Cardiac muscle cell (in vitro differentiated cells and primary cell): ENCODE results near the gene MIA3. TPM values are rescaled to one million over a fixed set of nuclear protein-coding genes. Genes with fewer than 3 reads are reported as not detected.

Experiments
- DNase-seq, 2 donors: peaks; one replicate each; pipeline versions ENCODE4 v3.0.0 to v3.0.0-alpha.2; 2010 to 2017; ENCODE audit warnings: low read depth in 1 of 2, low spot score in 1 of 2
- H3K27ac ChIP-seq: fragments of 200-600 bp; sonication (generic); 2 replicates; pipeline ENCODE4 v1.5.1; 2016
- H3K27me3 ChIP-seq: fragments of 200-600 bp; sonication (generic); 2 replicates; pipeline ENCODE4 v1.6.0; 2016; ENCODE audit warnings: control low read depth
- H3K36me3 ChIP-seq: fragments of 200-600 bp; sonication (generic); 2 replicates; pipeline ENCODE4 v1.5.1; 2016; ENCODE audit warnings: control low read depth
- H3K4me1 ChIP-seq: fragments of 200-600 bp; sonication (generic); 2 replicates; pipeline ENCODE4 v1.8.1; 2017; ENCODE audit warnings: low read depth, mild to moderate bottlenecking, mixed run types
- H3K4me3 ChIP-seq: fragments of 200-600 bp; sonication (generic); 2 replicates; pipeline ENCODE4 v1.5.1; 2016; ENCODE audit warnings: mild to moderate bottlenecking
- H3K9me3 ChIP-seq: fragments of 200-600 bp; sonication (generic); 2 replicates; pipeline ENCODE4 v1.5.1; 2017; ENCODE audit warnings: low read depth, mild to moderate bottlenecking, control low read depth
- CTCF ChIP-seq: IDR thresholded peaks from 2 replicates; pipeline ENCODE4 v1.5.1; 2012; ENCODE audit warnings: low read depth, mild to moderate bottlenecking, low read length
- polyA plus RNA-seq: library from polyadenylated mRNA; unstranded; fragments of >200 nt; fragmentation: Nextera tagmentation; extraction: Ambion mirVana; gene quantifications from 2 replicates; pipeline ENCODE4 v1.2.1, GENCODE V29; 2016
- total RNA-seq: library from RNA; depleted of rRNA; stranded (reverse); fragments of >200 nt; gene quantifications from 2 replicates; pipeline ENCODE4 v1.2.3, GENCODE V29; 2016

MIA3 gene
- total and polyA plus RNA-seq, 2 experiments from 2014 or later, result 32.9 to 38.5 TPM

DNA sequence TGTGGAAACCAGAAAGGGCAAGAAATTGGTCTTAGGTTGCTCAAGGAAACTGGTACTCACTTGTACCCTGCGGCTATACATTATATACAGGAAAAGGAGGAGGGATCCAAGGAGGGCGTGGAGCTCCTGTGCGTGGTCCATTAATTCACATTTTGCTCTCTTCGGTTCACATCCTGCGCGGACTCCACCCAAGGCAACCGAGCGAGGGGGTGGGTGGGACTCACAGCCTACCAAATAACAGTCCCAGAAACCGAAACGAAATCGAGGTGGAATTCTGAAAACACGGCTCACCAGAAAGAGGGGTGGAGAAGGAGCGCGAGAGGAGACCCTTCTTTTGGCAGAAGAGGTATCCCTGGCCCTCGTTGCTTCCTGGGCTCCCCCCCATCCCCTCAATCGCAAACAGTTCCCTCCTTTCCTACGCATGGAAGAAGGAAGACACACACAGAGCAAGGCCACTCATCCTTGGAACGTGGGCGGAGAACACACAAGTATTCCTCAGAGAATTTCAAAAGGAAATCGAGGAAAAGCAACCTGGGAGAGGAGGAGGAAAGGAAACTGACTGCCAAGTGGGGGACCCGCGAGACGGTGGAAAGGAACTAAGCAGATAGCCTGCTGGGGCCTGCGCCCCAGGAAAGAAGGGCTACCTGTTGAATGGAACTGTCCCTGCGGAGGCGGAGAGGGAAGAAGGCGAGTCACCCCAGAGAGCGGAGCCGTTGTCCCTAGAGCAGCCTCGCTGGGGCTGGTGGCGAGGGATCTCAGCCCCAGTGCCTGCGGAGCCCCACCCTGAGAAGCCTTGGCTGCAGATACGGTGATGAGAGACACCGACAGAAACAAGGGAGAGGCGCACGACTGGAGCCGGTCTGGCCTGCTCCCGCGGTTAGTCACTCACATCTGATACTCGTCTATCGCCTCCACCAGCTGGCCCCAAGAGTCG lies 93.7 kb downstream of the MIA3 start:
- peaks cover 3% of the 10 kb centered on the region for H3K36me3 ChIP-seq
- peaks cover 4% of the 10 kb centered on the region for H3K4me1 ChIP-seq
- no peaks in the 10 kb centered on the region for H3K9me3 ChIP-seq
- DNase-seq, result peak; percentile 57 to 65
- H3K27me3 ChIP-seq, result no peaks in the 10 kb centered on the region
- peak overlapping the region; percentile 88 for H3K4me3 ChIP-seq
- H3K27ac ChIP-seq, result peak overlapping the region; percentile 95
- no peak for TF ChIP-seq CTCF

DNA sequence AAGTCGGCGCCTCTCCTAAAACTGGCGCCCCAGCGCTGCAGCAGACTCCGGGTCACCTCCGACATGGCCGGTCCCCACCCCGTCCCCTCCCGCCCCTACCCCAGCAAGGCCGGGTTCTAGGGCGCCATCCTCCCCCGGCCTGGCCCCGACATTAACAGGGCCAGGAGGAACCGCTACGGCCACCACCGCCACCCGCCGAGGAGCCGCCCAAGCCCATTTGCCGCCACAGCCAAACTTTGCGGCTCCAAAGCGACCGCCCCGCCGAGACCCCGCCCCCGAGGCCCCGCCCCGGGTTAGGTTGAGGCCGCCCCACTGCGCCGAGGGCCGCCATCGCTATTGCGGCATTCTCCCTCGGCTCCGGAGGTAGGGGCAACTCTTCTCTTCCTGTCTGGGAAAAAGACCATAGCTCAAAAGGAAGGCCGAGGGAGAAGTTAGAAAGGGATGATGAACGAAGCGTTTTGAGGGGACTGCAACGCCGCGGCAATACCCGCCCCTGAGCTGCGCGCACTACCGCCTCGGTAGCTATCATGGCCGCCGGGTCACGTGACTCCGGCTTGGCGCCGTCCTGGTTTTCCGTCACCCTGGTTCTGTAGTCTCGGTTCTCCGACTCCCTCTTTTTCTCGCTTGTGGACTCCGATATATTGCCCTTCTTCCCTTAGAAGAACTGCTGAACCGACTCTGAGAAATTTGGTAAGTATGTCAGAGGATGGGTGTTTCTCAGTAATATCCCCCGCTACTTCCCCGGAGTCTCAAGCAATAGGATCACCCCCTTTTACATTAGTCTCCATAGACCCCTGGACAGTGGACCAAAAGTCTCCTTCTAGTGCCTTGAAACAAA lies 94.6 kb downstream of the MIA3 start, which contains the start of the genes AIDA and BROX:
Gene AIDA (minus strand): TSS at position 239 of the 838 bp plus-strand sequence. CDS start 174 bp downstream, at position 65.
Gene BROX (plus strand): TSS at position 312 of the 838 bp plus-strand sequence. CDS start 3,136 bp downstream, outside the sequence.
- no peaks in the 10 kb centered on the region for H3K27me3 ChIP-seq
- H3K4me1 ChIP-seq, result peaks cover 4% of the 10 kb centered on the region
- H3K9me3 ChIP-seq, result no peaks in the 10 kb centered on the region
- peak within 1 kb of the TSS; percentile 95 for H3K27ac ChIP-seq
- DNase-seq, result peak; percentile 89 to 92
- H3K36me3 ChIP-seq, result peaks cover 6% of the 10 kb centered on the region
- TF ChIP-seq CTCF, result no peak
- peak within 1 kb of the TSS; percentile 88 for H3K4me3 ChIP-seq

DNA sequence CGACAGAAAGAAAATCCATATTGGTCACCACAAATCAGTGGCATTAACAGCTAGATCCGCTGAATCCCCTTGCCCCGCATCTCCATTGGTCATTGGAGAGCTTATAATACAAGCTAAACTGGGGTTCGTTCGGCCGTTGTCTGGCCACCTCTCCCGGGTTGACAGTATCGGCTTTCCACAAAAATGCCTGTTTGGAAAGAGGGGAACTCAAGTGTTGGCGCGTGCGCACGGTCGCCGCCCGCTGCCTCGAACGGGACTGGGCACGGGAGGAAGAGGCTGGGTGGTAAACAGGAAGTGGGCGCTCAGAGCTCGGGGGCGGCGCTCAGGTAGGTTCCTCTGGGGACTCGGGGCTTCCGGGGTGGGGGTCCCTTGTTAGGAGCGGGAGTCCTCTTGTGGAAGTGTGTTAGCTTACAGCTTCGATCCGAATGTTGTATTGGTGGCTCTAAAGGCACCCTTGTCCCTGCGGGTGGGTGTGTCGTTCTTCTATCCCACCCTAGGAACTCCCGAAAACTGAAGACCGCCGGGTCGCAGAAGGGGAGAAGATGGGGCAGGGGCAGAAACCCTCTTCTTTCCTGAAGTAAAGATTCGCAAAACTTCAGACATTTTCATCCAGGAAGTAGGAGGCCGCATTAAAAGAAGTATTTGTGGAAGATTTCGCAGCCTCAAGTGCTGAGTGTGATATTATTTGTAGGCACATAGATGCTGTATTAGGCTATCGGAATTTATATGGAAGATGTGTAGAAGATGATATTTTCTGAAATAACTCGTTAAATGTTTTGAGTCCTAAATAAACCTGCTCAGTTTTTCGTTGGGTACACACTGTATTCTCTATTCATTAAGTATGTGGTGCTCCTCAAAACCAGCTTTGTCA lies 95.4 kb downstream of the MIA3 start:
- no peak for TF ChIP-seq CTCF

DNA sequence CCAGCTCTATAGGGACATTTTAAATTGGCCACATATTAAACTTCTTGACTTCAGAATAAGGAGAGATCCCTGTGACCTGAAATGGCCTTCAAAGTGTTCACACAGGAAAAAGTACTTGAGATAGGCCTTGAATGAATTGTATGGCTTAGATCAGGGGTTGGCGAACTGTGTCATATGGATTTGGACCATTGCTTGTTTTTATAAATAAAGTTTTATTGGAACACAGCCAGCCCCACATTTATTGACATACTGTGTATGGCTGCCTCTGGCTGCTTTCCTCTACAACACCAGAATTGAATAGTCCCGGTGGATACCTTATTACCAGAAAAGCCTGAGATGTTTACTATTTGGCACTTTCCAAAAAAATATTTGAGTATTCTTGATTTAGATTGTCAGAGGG lies 98.5 kb downstream of the MIA3 start:
- Histone ChIP-seq H3K36me3 (peaks cover 39% of the 10 kb centered on the region), H3K27me3 (no peaks in the 10 kb centered on the region), H3K4me3 (no peak overlapping the region), H3K9me3 (no peaks in the 10 kb centered on the region), H3K4me1 (no peaks in the 10 kb centered on the region), H3K27ac (no peak overlapping the region)
- no peak for DNase-seq
- no peak for TF ChIP-seq CTCF

More for the DNA sequence above, 95.4 kb downstream of the MIA3 start:
- H3K27ac ChIP-seq, result peak overlapping the region; percentile 95
- H3K27me3 ChIP-seq, result no peaks in the 10 kb centered on the region
- H3K36me3 ChIP-seq, result peaks cover 11% of the 10 kb centered on the region
- peaks cover 4% of the 10 kb centered on the region for H3K4me1 ChIP-seq
- H3K9me3 ChIP-seq, result no peaks in the 10 kb centered on the region
- H3K4me3 ChIP-seq, result peak overlapping the region; percentile 88
- DNase-seq, result peak; percentile 95 to 97

Other genes starting within 250 kb of the MIA3 start
- 0.21 TPM in 1 of 2 replicates, not detected in the other for gene HHIPL2, start 70.0 kb upstream of the MIA3 start, total RNA-seq
- gene HHIPL2, start 70.0 kb upstream of the MIA3 start, polyA plus RNA-seq, result 0.38 TPM in 1 of 2 replicates, not detected in the other
- 5.0 and 5.7 TPM in 2 replicates for gene TAF1A, start 28.2 kb upstream of the MIA3 start, total RNA-seq
- 3.9 and 5.5 TPM in 2 replicates for gene TAF1A, start 28.2 kb upstream of the MIA3 start, polyA plus RNA-seq
- gene AIDA, start 94.4 kb downstream of the MIA3 start, total RNA-seq, result 15.2 and 16.7 TPM in 2 replicates
- 28.7 and 37.4 TPM in 2 replicates for gene AIDA, start 94.4 kb downstream of the MIA3 start, polyA plus RNA-seq
- gene BROX, start 94.5 kb downstream of the MIA3 start, total RNA-seq, result 25.3 and 26.6 TPM in 2 replicates
- 16.3 and 21.8 TPM in 2 replicates for gene BROX, start 94.5 kb downstream of the MIA3 start, polyA plus RNA-seq
- gene FAM177B, start 119.1 kb downstream of the MIA3 start, total RNA-seq, result not detected in 2 replicates
- not detected in 2 replicates for gene FAM177B, start 119.1 kb downstream of the MIA3 start, polyA plus RNA-seq
- 6.4 and 10.4 TPM in 2 replicates for gene DISP1, start 196.9 kb downstream of the MIA3 start, total RNA-seq
- gene DISP1, start 196.9 kb downstream of the MIA3 start, polyA plus RNA-seq, result 7.0 and 10.7 TPM in 2 replicates